ENCODE results near the gene ACOT8.

- no peak for TF ChIP-seq CTCF (IDR thresholded peaks at IDR 0.05 in 2 of 3, conservative IDR thresholded peaks at IDR 0.05 in 1 of 3; ENCODE audit: insufficient read depth in 2 of 3, low read depth in 1 of 3, low read length in 3 of 3)
- no peak for TF ChIP-seq HDAC6 (IDR thresholded peaks at IDR 0.05; ENCODE audit: low read depth, low read length)
- no peak for TF ChIP-seq ZNF655 (CRISPR knock-in tag; IDR thresholded peaks at IDR 0.05)
- no peak for TF ChIP-seq SMAD2 (IDR thresholded peaks at IDR 0.05; ENCODE audit: low read depth, low read length)
- TF ChIP-seq RCOR1 (IDR thresholded peaks at IDR 0.05; ENCODE audit: borderline replicate concordance in 1 of 2, low read depth in 2 of 2, low read length in 2 of 2): no peak
- no peak for TF ChIP-seq ZNF311 (CRISPR knock-in tag; IDR thresholded peaks at IDR 0.05)
- no peak for TF ChIP-seq ZNF511 (CRISPR knock-in tag; IDR thresholded peaks at IDR 0.05)
- no peak for TF ChIP-seq USF2 (CRISPR knock-in tag; IDR thresholded peaks at IDR 0.05)
- no peak for TF ChIP-seq POLR2AphosphoS5 (IDR thresholded peaks at IDR 0.05; ENCODE audit: control insufficient read depth, insufficient read depth, low read depth, low read length)
- no peak for TF ChIP-seq ZNF175 (CRISPR knock-in tag; IDR thresholded peaks at IDR 0.05; ENCODE audit: low read depth)
- no peak for TF ChIP-seq YY1 (IDR thresholded peaks at IDR 0.05; ENCODE audit: borderline replicate concordance in 1 of 3, control insufficient read depth in 1 of 3, extremely low read depth in 1 of 3, insufficient read depth in 3 of 3, insufficient read length in 1 of 3, insufficient replicate concordance in 2 of 3, low read depth in 1 of 3, low read length in 2 of 3)
- TF ChIP-seq NRF1 (conservative IDR thresholded peaks at IDR 0.05 in 1 of 2, IDR thresholded peaks at IDR 0.05 in 1 of 2): no peak
These were observed 15.6 kb downstream of the ACOT8 start for GRCh38 chr20:45841407-45842129.

All from K562 (cell line).